Endometrial microvascular endothelial cells (primary cell): Measurements from ENCODE around the gene SLC2A2. TPM values are rescaled to one million over a fixed set of nuclear protein-coding genes. Genes with fewer than 3 reads are reported as not detected.
"Not testable (repeated sequence)": the region's sequence is repeated elsewhere in the genome, so short reads cannot be mapped to it uniquely, and the experiment has no call there.

Source experiments
- in situ Hi-C: cut with HindIII; loops from 2 replicates; pipeline ENCODE4 v1.10.0; 2017; ENCODE audit warnings: low sequenced_read_pairs, low pct_unique_long_range_greater_than_20kb; ENCODE audit errors: inconsistent ontology term
- total RNA-seq: library from RNA; depleted of rRNA; stranded (reverse); fragments of >200 nt; gene quantifications from one replicate; pipeline ENCODE4 v1.2.3, GENCODE V29; 2015; ENCODE audit errors: inconsistent ontology term

Gene SLC2A2
- total RNA-seq, 1 donor from 2014 or later, result not detected

DNA sequence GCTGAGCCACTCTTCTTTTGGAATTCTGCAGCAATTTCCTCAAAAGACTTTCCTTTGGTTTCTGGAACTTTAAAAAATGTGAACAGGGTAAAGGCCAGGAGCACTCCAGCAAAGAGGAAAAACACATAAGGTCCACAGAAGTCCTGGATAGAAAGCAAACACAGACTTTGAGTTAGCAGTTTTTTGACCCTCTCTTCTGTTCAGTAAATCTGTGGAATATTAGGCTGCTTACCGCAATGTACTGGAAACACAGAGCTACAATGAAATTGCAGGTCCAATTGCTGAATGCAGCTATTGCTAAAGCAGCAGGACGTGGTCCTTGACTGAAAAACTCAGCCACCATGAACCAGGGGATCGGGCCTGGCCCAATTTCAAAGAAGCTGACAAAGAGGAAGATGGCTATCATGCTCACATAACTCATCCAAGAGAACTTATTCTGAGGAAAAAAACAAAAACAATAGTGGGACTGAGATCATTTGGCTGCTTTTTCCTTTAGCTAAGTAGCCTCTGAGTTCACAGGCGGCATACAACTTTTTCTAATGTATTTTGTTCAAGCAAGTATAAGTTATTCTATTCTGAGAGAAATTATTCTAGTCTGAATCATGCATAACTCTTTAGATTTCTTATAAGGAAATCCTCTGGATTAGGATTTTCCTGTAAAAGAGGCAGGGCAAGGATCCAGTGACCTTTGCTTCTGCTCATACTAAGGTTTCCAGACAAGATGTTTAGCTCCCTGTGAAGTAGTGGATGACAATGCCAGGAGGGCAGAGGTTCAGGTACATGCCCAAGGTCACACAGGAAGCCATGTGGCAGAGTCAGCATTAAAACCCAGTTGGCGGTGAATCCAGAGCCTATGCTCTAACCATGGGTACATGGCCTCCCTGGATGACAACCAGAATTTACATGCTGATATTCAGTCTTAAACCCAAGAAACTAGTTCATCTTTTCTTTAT lies 28.3 kb downstream of the SLC2A2 start:
- in situ Hi-C loops, result no loop called here

DNA sequence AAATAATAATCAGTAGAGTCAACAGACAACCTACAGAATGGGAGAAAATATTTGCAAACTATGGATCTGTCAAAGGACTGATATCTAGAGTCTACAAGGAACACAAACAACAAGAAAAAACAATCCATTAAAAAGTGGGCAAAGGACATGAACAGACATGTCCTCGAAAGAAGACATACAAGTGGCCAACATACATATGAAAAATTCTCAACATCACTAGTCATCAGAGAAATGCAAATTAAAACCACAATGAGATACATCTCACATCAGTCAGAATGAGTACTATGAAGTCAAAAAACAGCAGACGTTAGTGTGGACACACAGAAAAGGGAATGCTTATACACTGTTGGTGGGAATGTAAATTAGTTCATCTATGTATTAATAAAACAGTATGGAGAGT lies 33.7 kb downstream of the SLC2A2 start:
- in situ Hi-C loops, result no loop called here

GRCh38 chr3:170991664-170992063 lies 34.9 kb downstream of the SLC2A2 start:
- in situ Hi-C loops, result no loop called here

GRCh38 chr3:170989100-170989648 lies 37.3 kb downstream of the SLC2A2 start:
- in situ Hi-C loops, result no loop called here

DNA sequence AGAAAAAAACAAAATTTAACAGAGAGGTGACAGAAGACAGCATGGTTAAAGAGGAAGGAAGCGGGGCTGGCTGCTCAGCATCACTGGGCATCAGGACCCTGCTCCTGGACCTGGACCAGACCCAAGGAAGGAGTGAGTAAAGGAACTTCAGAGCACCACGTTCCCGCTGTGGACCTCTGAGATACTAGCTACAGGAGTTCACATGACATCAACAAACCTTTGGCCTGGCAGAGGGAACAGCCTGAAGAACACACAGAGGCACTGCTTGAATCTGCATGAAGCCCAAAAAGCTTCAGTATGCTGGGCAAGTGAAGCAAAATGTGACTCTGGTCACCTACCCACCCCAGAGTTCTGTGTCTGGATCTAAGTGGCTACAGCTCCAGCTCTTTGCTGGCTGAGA lies 38.1 kb downstream of the SLC2A2 start:
- in situ Hi-C loops, result no loop called here

DNA sequence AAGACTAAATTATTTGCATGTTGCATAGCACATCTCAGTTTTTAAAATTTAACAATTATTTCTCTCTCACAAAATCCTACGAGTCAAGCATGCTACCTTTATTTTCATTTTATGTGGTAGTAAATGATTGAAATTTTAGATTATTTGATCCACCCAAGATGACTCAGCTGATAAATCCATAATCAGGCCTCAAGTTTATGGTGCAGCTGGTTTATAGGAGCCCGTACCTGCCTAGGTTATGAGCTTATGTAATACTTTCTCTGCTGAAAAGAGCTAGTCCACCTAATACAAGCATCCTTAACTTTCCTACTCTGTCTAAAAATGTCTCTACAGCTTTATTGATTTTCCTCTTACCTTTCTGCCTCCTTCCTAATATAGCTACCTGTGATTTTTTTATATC lies 41.2 kb downstream of the SLC2A2 start:
- in situ Hi-C loops, result no loop called here

GRCh38 chr3:170982733-170983132 lies 43.8 kb downstream of the SLC2A2 start:
- in situ Hi-C loops, result no loop called here

GRCh38 chr3:170980399-170980798 lies 46.1 kb downstream of the SLC2A2 start:
- in situ Hi-C loops, result no loop called here

GRCh38 chr3:170977949-170978745 lies 48.4 kb downstream of the SLC2A2 start:
- in situ Hi-C loops, result no loop called here

GRCh38 chr3:170976190-170976519 lies 50.4 kb downstream of the SLC2A2 start:
- in situ Hi-C loops, result no loop called here

GRCh38 chr3:170975283-170976189 lies 51.0 kb downstream of the SLC2A2 start:
- in situ Hi-C loops, result no loop called here

GRCh38 chr3:170974872-170975271 lies 51.6 kb downstream of the SLC2A2 start:
- in situ Hi-C loops, result no loop called here

DNA sequence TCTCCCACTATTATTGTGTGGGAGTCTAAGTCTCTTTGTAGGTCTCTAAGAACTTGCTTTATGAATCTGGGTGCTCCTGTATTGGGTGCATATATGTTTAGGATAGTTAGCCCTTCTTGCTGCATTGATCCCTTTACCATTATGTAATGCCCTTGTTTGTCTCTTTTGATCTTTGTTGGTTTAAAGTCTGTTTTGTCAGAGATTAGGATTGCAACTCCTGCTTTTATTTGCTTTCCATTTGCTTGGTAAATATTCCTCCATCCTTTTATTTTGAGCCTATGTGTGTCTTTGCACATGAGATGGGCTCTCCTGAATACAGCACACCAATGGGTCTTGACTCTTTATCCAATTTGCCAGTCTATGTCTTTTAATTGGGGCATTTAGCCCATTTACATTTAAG lies 53.6 kb downstream of the SLC2A2 start:
- in situ Hi-C loops, result not testable (repeated sequence)

GRCh38 chr3:170967126-170967525 lies 59.4 kb downstream of the SLC2A2 start:
- in situ Hi-C loops, result no loop called here

GRCh38 chr3:170966495-170966894 lies 60.0 kb downstream of the SLC2A2 start:
- in situ Hi-C loops, result no loop called here

DNA sequence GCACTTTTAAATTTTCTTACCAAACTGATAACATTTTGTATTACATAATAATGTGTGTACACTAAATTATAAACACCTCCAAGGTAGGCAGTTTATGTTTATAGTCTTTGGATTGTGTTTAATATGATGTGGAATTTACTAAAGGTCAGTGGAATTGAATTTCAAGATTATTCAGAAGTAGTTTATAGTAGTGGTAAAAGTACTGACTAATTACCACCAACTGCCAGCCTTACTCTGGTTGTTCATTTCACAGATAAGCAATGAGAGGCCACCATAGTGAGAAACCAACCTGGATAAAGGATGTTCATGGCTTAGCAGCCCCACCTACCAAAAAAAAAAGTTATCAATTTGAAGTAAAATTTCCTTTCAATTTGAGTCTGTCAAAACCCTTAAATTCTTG lies 64.1 kb downstream of the SLC2A2 start:
- in situ Hi-C loops, result no loop called here

GRCh38 chr3:170961616-170962400 lies 64.7 kb downstream of the SLC2A2 start:
- in situ Hi-C loops, result no loop called here

DNA sequence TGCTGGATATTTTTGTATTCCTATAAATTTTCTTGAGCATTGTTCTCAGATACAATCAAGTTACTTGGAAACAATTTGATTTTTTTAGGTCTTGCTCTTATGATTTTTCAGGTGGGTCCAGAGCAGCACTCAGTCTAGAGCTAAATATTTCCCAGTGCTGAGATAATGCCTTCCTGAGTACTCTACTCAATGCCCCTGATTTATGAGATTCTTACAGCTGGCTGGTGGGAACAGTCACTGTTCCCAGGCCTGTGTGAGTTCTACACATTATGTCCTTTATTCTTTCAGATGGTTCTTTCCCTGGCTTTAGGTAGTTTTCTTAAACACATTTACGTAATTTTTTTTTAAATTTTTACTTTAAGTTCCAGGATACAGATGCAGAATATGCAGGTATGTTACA lies 67.1 kb downstream of the SLC2A2 start:
- in situ Hi-C loops, result no loop called here
